DND-41 (cell line): Measurements from ENCODE around the gene MEGF9.

ENCODE experiments used
- ATAC-seq: fragments of 200-7000 bp; cut with Tn5 transposase; 3 replicates; pipeline ENCODE4 v1.9.1; 2021; ENCODE audit warnings: low read depth; ENCODE audit not compliant: insufficient read depth
- DNase-seq: peaks from one replicate; pipeline ENCODE4 v3.0.0-alpha.2; 2020
- H2AFZ ChIP-seq: 2 replicates; pipeline ENCODE4 v1.6.0; 2012; ENCODE audit warnings: low read depth, low read length
- H3K27ac ChIP-seq: 2 replicates; pipeline ENCODE4 v1.5.1; 2012; ENCODE audit warnings: low read length, inconsistent platforms
- H3K27me3 ChIP-seq: fragments of 200-600 bp; sonication (generic); 2 replicates; pipeline ENCODE4 v1.6.0; 2012; ENCODE audit warnings: low read length, mild to moderate bottlenecking, inconsistent platforms; ENCODE audit not compliant: insufficient read depth, poor library complexity
- H3K36me3 ChIP-seq: 2 replicates; pipeline ENCODE4 v1.5.1; 2012; ENCODE audit warnings: low read length, inconsistent platforms; ENCODE audit not compliant: insufficient read depth
- H3K4me1 ChIP-seq: 2 replicates; pipeline ENCODE4 v1.5.1; 2012; ENCODE audit warnings: mild to moderate bottlenecking, low read length; ENCODE audit not compliant: insufficient read depth
- H3K4me2 ChIP-seq: 2 replicates; pipeline ENCODE4 v1.6.0; 2012; ENCODE audit warnings: mild to moderate bottlenecking, moderate library complexity, low read length, inconsistent platforms; ENCODE audit not compliant: insufficient read depth
- H3K4me3 ChIP-seq, 2 experiments: fragments of 200-600 bp in 1 of 2; shearing (Covaris generic) in 1 of 2; 2 replicates each; pipeline ENCODE4 v1.5.1; 2012 to 2016; ENCODE audit warnings: inconsistent platforms in 2 of 2, low read length in 2 of 2, mild to moderate bottlenecking in 2 of 2, low read depth in 1 of 2, moderate library complexity in 1 of 2
- H3K79me2 ChIP-seq: 2 replicates; pipeline ENCODE4 v1.6.0; 2012; ENCODE audit warnings: low read length, inconsistent platforms; ENCODE audit not compliant: insufficient read depth
- H3K9ac ChIP-seq: 2 replicates; pipeline ENCODE4 v1.6.0; 2012; ENCODE audit warnings: low read depth, mild to moderate bottlenecking, inconsistent platforms, low read length, moderate library complexity
- H3K9me3 ChIP-seq: 2 replicates; pipeline ENCODE4 v1.5.1; 2012; ENCODE audit warnings: low read length, moderate library complexity, mild to moderate bottlenecking, inconsistent platforms; ENCODE audit not compliant: insufficient read depth, severe bottlenecking
- H4K20me1 ChIP-seq: 2 replicates; pipeline ENCODE4 v1.6.0; 2012; ENCODE audit warnings: low read length; ENCODE audit not compliant: insufficient read depth
- CTCF ChIP-seq: IDR thresholded peaks from 2 replicates; pipeline ENCODE4 v1.5.1; 2012; ENCODE audit warnings: borderline replicate concordance, low read length, moderate library complexity, mild to moderate bottlenecking; ENCODE audit not compliant: poor library complexity, severe bottlenecking; ENCODE audit errors: extremely low read depth
- EZH2 ChIP-seq: IDR thresholded peaks from 3 replicates; pipeline ENCODE4 v1.6.1; 2012; ENCODE audit warnings: borderline replicate concordance, low read depth, mild to moderate bottlenecking, moderate library complexity, low read length, inconsistent platforms; ENCODE audit not compliant: severe bottlenecking

The MEGF9 gene

GRCh38 chr9:120572472-120572871, 141.8 kb downstream of the MEGF9 start:
- Histone ChIP-seq H3K4me2 (no peak overlapping the region), H2AFZ (no peak overlapping the region), H3K9me3 (no peaks in the 10 kb centered on the region), H4K20me1 (peaks cover 6% of the 10 kb centered on the region; the same call in 1 of the 2 replicates), H3K79me2 (peaks cover 70% of the 10 kb centered on the region), H3K4me1 (peaks cover 8% of the 10 kb centered on the region; the same call in 1 of the 2 replicates), H3K27me3 (no peaks in the 10 kb centered on the region), H3K36me3 (peaks cover 60% of the 10 kb centered on the region), H3K9ac (no peak overlapping the region), H3K27ac (no peak overlapping the region), H3K4me3 (no peak overlapping the region)
- TF ChIP-seq EZH2 (no peak), CTCF (no peak)
- no peak for DNase-seq
- no peak for ATAC-seq

- H3K36me3 ChIP-seq = peaks cover 64% of the 10 kb centered on the region
- DNase-seq (no peak), ATAC-seq (no peak)
- H3K27ac ChIP-seq = no peak overlapping the region
- peaks cover 69% of the 10 kb centered on the region for H3K79me2 ChIP-seq
- TF ChIP-seq EZH2 = no peak
- TF ChIP-seq CTCF = no peak
- H4K20me1 ChIP-seq = peaks cover 6% of the 10 kb centered on the region; the same call in 1 of the 2 replicates
- H3K4me3 ChIP-seq = no peak overlapping the region
- no peak overlapping the region for H2AFZ ChIP-seq
- H3K4me1 ChIP-seq = peaks cover 1% of the 10 kb centered on the region; the same call in 1 of the 2 replicates
- H3K9ac ChIP-seq = no peak overlapping the region
- no peak overlapping the region for H3K4me2 ChIP-seq
- no peaks in the 10 kb centered on the region for H3K27me3 ChIP-seq
- no peaks in the 10 kb centered on the region for H3K9me3 ChIP-seq
Measured at GRCh38 chr9:120571443-120572257, 142.6 kb downstream of the MEGF9 start.

- Histone ChIP-seq H3K79me2 (peaks cover 68% of the 10 kb centered on the region), H3K4me1 (no peaks in the 10 kb centered on the region), H3K27ac (no peak overlapping the region), H3K36me3 (peaks cover 76% of the 10 kb centered on the region), H3K4me3 (no peak overlapping the region), H3K9ac (no peak overlapping the region), H3K4me2 (no peak overlapping the region), H3K27me3 (no peaks in the 10 kb centered on the region), H4K20me1 (peaks cover 6% of the 10 kb centered on the region; the same call in 1 of the 2 replicates), H2AFZ (no peak overlapping the region), H3K9me3 (no peaks in the 10 kb centered on the region)
- no peak for DNase-seq
- no peak for ATAC-seq
- TF ChIP-seq CTCF (no peak), EZH2 (no peak)
Measured at GRCh38 chr9:120570296-120570695, 144.0 kb downstream of the MEGF9 start.
